Femur (tissue), 1 donor: Measurements from ENCODE around the gene TAS2R13.

Source experiments
- DNase-seq: peaks from one replicate; pipeline ENCODE4 v3.0.0-alpha.2; 2017

TAS2R13 gene

GRCh38 chr12:10863512-10864218 lies 45.7 kb downstream of the TAS2R13 start:
- no peak for DNase-seq

GRCh38 chr12:10861366-10861765 lies 48.0 kb downstream of the TAS2R13 start:
- DNase-seq, result no peak
